ENCODE results near the gene KCNV2.

GRCh38 chr9:2722715-2723114, 5.4 kb downstream of the KCNV2 start:
- TF ChIP-seq PATZ1 (CRISPR knock-in tag; IDR thresholded peaks at IDR 0.05) (no peak), ZNF24 (IDR thresholded peaks at IDR 0.05) (no peak), ZNF501 (CRISPR knock-in tag; IDR thresholded peaks at IDR 0.05) (no peak), POLR2A (IDR thresholded peaks at IDR 0.05; ENCODE audit: insufficient read depth in 1 of 2, low read depth in 2 of 2, low read length in 2 of 2) (no peak), ATF1 (CRISPR knock-in tag; IDR thresholded peaks at IDR 0.05) (no peak), TBX3 (IDR thresholded peaks at IDR 0.05; ENCODE audit: borderline replicate concordance) (no peak)
